ENCODE data around the gene GIN1. TPM values are rescaled to one million over a fixed set of nuclear protein-coding genes. Genes with fewer than 3 reads are reported as not detected.

Gene GIN1, protein sequence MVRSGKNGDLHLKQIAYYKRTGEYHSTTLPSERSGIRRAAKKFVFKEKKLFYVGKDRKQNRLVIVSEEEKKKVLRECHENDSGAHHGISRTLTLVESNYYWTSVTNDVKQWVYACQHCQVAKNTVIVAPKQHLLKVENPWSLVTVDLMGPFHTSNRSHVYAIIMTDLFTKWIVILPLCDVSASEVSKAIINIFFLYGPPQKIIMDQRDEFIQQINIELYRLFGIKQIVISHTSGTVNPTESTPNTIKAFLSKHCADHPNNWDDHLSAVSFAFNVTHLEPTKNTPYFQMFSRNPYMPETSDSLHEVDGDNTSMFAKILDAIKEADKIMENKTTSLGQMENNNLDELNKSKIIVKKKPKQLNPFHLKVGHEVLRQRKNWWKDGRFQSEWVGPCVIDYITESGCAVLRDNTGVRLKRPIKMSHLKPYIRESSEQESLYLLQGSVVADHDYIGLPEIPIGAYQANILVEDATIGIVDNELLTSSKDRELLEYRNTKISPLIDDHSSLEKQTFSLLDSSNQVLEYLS
- 10 to 100 TPM in 1 of 4 donors, 1 to 10 TPM in 3; 5.5 to 10.3 (median 6.0) TPM for total RNA-seq

DNA sequence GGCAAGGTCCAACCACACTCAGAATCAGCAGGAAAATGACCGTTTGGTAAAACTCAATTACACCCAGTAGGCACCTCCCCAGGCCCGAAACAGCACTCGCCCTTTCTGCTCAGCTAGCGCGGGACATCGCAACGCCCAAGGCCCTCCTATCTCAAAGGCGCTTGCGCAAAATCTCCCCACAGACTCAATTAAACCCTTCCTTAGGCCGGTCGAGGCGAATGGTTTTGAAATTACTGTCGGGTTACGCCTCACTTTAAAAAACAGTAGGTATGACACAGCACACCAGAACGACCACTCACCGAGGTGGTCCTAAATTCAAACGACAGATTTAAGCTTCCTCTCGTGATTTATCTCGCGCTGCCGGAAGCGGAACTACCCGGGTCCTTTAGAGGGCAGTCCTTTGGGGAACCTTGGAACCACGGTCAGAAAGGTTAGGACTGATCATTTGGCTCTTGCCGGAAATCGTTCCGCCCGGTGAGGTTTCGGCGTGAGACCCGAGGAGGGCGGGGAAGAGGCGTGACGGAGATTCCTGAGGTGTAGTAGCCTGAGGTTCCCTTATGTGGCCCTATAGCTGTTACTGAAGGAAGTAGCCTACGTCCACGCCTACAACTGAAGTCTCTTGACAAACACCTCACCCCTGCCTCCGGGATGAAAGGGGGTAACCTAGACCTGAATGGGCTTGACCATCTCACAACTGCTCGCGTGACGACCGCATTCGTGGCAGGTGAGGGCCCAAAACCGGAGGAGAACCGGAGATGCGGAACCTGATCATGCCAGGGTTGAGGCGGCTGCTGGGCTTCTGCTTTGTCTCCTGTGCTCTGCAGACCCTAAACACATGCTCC is at the start of gene GIN1, which contains the start of gene PPIP5K2:
GIN1 (minus strand) TSS at position 374 of the 842 bp plus-strand sequence. CDS start 11,431 bp downstream, outside the sequence.
PPIP5K2 (plus strand) TSS at position 537 of the 842 bp plus-strand sequence. CDS start 9,289 bp downstream, outside the sequence.
- Histone ChIP-seq H3K4me3 (peak within 1 kb of the TSS; percentile 80 to 82), H3K4me1 (peaks cover 10 to 48% (median 13%) of the 10 kb centered on the region in 3 donors), H3K27ac (peak within 1 kb of the TSS; percentile 89 to 95 (median 93)), H3K36me3 (no peaks in the 10 kb centered on the region), H3K27me3 (no peaks in the 10 kb centered on the region), H3K9me3 (no peaks in the 10 kb centered on the region)
- TF ChIP-seq EP300 (IDR thresholded peaks at IDR 0.05) = no peak
- TF ChIP-seq POLR2AphosphoS5 (IDR thresholded peaks at IDR 0.05) = peak; percentile 77
- peak; percentile 32 to 49 for TF ChIP-seq POLR2A (IDR thresholded peaks at IDR 0.05)
- TF ChIP-seq, protein P1, sequence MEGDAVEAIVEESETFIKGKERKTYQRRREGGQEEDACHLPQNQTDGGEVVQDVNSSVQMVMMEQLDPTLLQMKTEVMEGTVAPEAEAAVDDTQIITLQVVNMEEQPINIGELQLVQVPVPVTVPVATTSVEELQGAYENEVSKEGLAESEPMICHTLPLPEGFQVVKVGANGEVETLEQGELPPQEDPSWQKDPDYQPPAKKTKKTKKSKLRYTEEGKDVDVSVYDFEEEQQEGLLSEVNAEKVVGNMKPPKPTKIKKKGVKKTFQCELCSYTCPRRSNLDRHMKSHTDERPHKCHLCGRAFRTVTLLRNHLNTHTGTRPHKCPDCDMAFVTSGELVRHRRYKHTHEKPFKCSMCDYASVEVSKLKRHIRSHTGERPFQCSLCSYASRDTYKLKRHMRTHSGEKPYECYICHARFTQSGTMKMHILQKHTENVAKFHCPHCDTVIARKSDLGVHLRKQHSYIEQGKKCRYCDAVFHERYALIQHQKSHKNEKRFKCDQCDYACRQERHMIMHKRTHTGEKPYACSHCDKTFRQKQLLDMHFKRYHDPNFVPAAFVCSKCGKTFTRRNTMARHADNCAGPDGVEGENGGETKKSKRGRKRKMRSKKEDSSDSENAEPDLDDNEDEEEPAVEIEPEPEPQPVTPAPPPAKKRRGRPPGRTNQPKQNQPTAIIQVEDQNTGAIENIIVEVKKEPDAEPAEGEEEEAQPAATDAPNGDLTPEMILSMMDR (IDR thresholded peaks at IDR 0.05) = peak in 1 of 4 experiments; percentile 10
- peak; percentile 98 for ATAC-seq
- WGBS, 2 donors (ENCODE audit: low coverage in 1 of 2) = 0% methylated on average over 12 to 20 of the region's 46 CpGs

- no peak overlapping the region for H3K27ac ChIP-seq
- H3K27me3 ChIP-seq = no peaks in the 10 kb centered on the region
- peaks cover 0 to 57% of the 10 kb centered on the region in 2 donors for H3K36me3 ChIP-seq
- no peak for ATAC-seq
- H3K9me3 ChIP-seq = no peaks in the 10 kb centered on the region
- H3K4me1 ChIP-seq = no peaks in the 10 kb centered on the region
- TF ChIP-seq EP300 (IDR thresholded peaks at IDR 0.05) (no peak), POLR2AphosphoS5 (IDR thresholded peaks at IDR 0.05) (no peak), POLR2A (IDR thresholded peaks at IDR 0.05) (no peak)
- TF ChIP-seq, protein P1 (IDR thresholded peaks at IDR 0.05) = no peak
- no peak overlapping the region for H3K4me3 ChIP-seq
Observed at GRCh38 chr5:103166706-103167105, 46.8 kb upstream of the GIN1 start.

GRCh38 chr5:103151156-103151555 is 31.2 kb upstream of the GIN1 start:
- H3K9me3 ChIP-seq = no peaks in the 10 kb centered on the region
- no peak overlapping the region for H3K4me3 ChIP-seq
- WGBS, 2 donors (ENCODE audit: low coverage in 1 of 2) = 88 to 100% methylated on average over 1 of the region's 1 CpG
- H3K4me1 ChIP-seq = no peaks in the 10 kb centered on the region
- H3K36me3 ChIP-seq = peaks cover 3 to 70% of the 10 kb centered on the region in 2 donors
- H3K27me3 ChIP-seq = no peaks in the 10 kb centered on the region
- H3K27ac ChIP-seq = no peak overlapping the region
- no peak for ATAC-seq
- no peak for TF ChIP-seq POLR2A (IDR thresholded peaks at IDR 0.05)
- TF ChIP-seq, protein P1 (IDR thresholded peaks at IDR 0.05) = no peak
- no peak for TF ChIP-seq EP300 (IDR thresholded peaks at IDR 0.05)
- no peak for TF ChIP-seq POLR2AphosphoS5 (IDR thresholded peaks at IDR 0.05)

GRCh38 chr5:103148213-103148612 is 28.3 kb upstream of the GIN1 start:
- Histone ChIP-seq H3K9me3 (no peaks in the 10 kb centered on the region), H3K27ac (no peak overlapping the region), H3K27me3 (no peaks in the 10 kb centered on the region), H3K4me1 (no peaks in the 10 kb centered on the region), H3K4me3 (no peak overlapping the region), H3K36me3 (peaks cover 3 to 46% of the 10 kb centered on the region in 2 donors)
- WGBS, 2 donors (ENCODE audit: low coverage in 1 of 2) = 93 to 100% methylated on average over 1 of the region's 1 CpG
- TF ChIP-seq, protein P1 (IDR thresholded peaks at IDR 0.05) = no peak
- TF ChIP-seq EP300 (IDR thresholded peaks at IDR 0.05) (no peak), POLR2AphosphoS5 (IDR thresholded peaks at IDR 0.05) (no peak), POLR2A (IDR thresholded peaks at IDR 0.05) (no peak)
- ATAC-seq = no peak
